ENCODE data around the gene WDR87. TPM values are rescaled to one million over a fixed set of nuclear protein-coding genes. Genes with fewer than 3 reads are reported as not detected.
"Not testable (repeated sequence)": the region's sequence is repeated elsewhere in the genome, so short reads cannot be mapped to it uniquely, and the experiment has no call there.

Gene WDR87
- total RNA-seq, 1 donor from 2014 or later, result not detected

GRCh38 chr19:37899966-37900365 lies 6.4 kb downstream of the WDR87 start:
- intact Hi-C loops (cut with DNase I), result loop anchor here (5.0 to 10.0 kb wide), 2 partner anchors 195 to 432 kb away; no protein-coding TSS in a partner anchor
- no peak for ATAC-seq
- no peak for DNase-seq (ENCODE audit: low spot score)

- no peak for DNase-seq (ENCODE audit: low spot score)
- no peak for ATAC-seq
- intact Hi-C loops (cut with DNase I), result no loop called here
Observed at GRCh38 chr19:37899453-37899852, 6.9 kb downstream of the WDR87 start.

GRCh38 chr19:37896180-37896579 lies 10.2 kb downstream of the WDR87 start:
- ATAC-seq, result no peak
- no peak for DNase-seq (ENCODE audit: low spot score)
- intact Hi-C loops (cut with DNase I), result no loop called here

GRCh38 chr19:37893845-37894575 lies 12.4 kb downstream of the WDR87 start:
- no peak for DNase-seq (ENCODE audit: low spot score)
- intact Hi-C loops (cut with DNase I), result no loop called here
- no peak for ATAC-seq

- intact Hi-C loops (cut with DNase I), result no loop called here
- no peak for ATAC-seq
- DNase-seq (ENCODE audit: low spot score), result no peak
Observed at GRCh38 chr19:37886571-37886970, 19.8 kb downstream of the WDR87 start.

GRCh38 chr19:37885392-37885791 lies 21.0 kb downstream of the WDR87 start:
- no peak for ATAC-seq
- DNase-seq (ENCODE audit: low spot score), result no peak
- intact Hi-C loops (cut with DNase I), result no loop called here

GRCh38 chr19:37877147-37877546 lies 29.2 kb downstream of the WDR87 start:
- ATAC-seq, result no peak
- intact Hi-C loops (cut with DNase I), result no loop called here
- no peak for DNase-seq (ENCODE audit: low spot score)

- intact Hi-C loops (cut with DNase I), result no loop called here
- ATAC-seq (no peak), DNase-seq (ENCODE audit: low spot score) (no peak)
Observed at GRCh38 chr19:37876032-37876431, 30.4 kb downstream of the WDR87 start.

- intact Hi-C loops (cut with DNase I), result no loop called here
- no peak for DNase-seq (ENCODE audit: low spot score)
- no peak for ATAC-seq
Observed at GRCh38 chr19:37874784-37875183, 31.6 kb downstream of the WDR87 start.

GRCh38 chr19:37872383-37872782 lies 34.0 kb downstream of the WDR87 start:
- no peak for ATAC-seq
- DNase-seq (ENCODE audit: low spot score), result no peak
- intact Hi-C loops (cut with DNase I), result no loop called here

GRCh38 chr19:37869766-37870340 lies 36.5 kb downstream of the WDR87 start:
- intact Hi-C loops (cut with DNase I), result no loop called here
- ATAC-seq (no peak), DNase-seq (ENCODE audit: low spot score) (no peak)

- ATAC-seq (no peak), DNase-seq (ENCODE audit: low spot score) (no peak)
Observed at GRCh38 chr19:37867831-37868230, 38.6 kb downstream of the WDR87 start.

GRCh38 chr19:37865930-37866329 lies 40.5 kb downstream of the WDR87 start:
- intact Hi-C loops (cut with DNase I); ATAC-seq; DNase-seq (ENCODE audit: low spot score): not testable (repeated sequence)

More at GRCh38 chr19:37867831-37868230, 38.6 kb downstream of the WDR87 start:
- intact Hi-C loops (cut with DNase I), result no loop called here

GRCh38 chr19:37864501-37864900 lies 41.9 kb downstream of the WDR87 start:
- intact Hi-C loops (cut with DNase I), result no loop called here
- DNase-seq (ENCODE audit: low spot score), result no peak
- ATAC-seq, result no peak

GRCh38 chr19:37855098-37855497 lies 51.3 kb downstream of the WDR87 start:
- ATAC-seq (no peak), DNase-seq (ENCODE audit: low spot score) (no peak)
- intact Hi-C loops (cut with DNase I), result no loop called here

GRCh38 chr19:37845932-37846331 lies 60.5 kb downstream of the WDR87 start:
- ATAC-seq (no peak), DNase-seq (ENCODE audit: low spot score) (no peak)
- intact Hi-C loops (cut with DNase I), result no loop called here

Other genes starting within 250 kb of the WDR87 start
- gene ZNF607, start 186.8 kb downstream of the WDR87 start, total RNA-seq, result 11.5 TPM
- gene ZNF573, start 127.0 kb downstream of the WDR87 start, total RNA-seq, result 22.6 TPM
- 26.1 TPM for gene SIPA1L3, start 614 bp upstream of the WDR87 start, total RNA-seq

All from sciatic nerve (tissue), 2 donors.